HL-60 (cell line): Measurements from ENCODE around the gene BANP.

Source experiments
- POLR2AphosphoS5 ChIP-seq: IDR thresholded peaks from 2 replicates; pipeline ENCODE4 v1.6.1; 2012; ENCODE audit warnings: low read depth
- TF ChIP-seq, protein P1 (sequence below): IDR thresholded peaks from one replicate; pipeline ENCODE4 v1.5.1; 2011; ENCODE audit warnings: low read length, control low read depth, inconsistent platforms; ENCODE audit not compliant: insufficient read depth
- TF ChIP-seq, protein P2 (sequence below): IDR thresholded peaks from 2 replicates; pipeline ENCODE4 v1.6.1; 2012; ENCODE audit warnings: low read depth; ENCODE audit not compliant: insufficient replicate concordance

DNA sequence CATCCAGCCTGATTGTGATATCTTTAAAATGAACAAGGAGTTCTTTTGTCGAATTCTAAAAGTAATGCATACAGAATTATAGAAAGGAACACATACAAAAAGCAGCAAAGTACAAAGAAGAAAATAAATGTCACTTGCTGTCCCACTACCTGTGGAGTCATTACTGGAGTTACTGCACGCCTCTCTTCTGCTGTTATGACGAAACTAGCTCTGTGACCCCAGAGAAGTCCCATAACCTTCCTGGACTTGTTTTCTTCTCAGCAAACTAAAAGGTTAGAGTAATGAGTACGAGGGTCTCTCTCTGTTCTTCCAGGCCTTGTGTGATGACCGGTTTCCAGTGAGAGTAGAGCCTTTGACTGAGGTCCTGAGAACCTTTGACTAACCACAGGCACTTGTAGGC is 26.9 kb downstream of the BANP start:
- TF ChIP-seq, protein P1, sequence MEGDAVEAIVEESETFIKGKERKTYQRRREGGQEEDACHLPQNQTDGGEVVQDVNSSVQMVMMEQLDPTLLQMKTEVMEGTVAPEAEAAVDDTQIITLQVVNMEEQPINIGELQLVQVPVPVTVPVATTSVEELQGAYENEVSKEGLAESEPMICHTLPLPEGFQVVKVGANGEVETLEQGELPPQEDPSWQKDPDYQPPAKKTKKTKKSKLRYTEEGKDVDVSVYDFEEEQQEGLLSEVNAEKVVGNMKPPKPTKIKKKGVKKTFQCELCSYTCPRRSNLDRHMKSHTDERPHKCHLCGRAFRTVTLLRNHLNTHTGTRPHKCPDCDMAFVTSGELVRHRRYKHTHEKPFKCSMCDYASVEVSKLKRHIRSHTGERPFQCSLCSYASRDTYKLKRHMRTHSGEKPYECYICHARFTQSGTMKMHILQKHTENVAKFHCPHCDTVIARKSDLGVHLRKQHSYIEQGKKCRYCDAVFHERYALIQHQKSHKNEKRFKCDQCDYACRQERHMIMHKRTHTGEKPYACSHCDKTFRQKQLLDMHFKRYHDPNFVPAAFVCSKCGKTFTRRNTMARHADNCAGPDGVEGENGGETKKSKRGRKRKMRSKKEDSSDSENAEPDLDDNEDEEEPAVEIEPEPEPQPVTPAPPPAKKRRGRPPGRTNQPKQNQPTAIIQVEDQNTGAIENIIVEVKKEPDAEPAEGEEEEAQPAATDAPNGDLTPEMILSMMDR: no peak
- TF ChIP-seq POLR2AphosphoS5: no peak
- TF ChIP-seq, protein P2, sequence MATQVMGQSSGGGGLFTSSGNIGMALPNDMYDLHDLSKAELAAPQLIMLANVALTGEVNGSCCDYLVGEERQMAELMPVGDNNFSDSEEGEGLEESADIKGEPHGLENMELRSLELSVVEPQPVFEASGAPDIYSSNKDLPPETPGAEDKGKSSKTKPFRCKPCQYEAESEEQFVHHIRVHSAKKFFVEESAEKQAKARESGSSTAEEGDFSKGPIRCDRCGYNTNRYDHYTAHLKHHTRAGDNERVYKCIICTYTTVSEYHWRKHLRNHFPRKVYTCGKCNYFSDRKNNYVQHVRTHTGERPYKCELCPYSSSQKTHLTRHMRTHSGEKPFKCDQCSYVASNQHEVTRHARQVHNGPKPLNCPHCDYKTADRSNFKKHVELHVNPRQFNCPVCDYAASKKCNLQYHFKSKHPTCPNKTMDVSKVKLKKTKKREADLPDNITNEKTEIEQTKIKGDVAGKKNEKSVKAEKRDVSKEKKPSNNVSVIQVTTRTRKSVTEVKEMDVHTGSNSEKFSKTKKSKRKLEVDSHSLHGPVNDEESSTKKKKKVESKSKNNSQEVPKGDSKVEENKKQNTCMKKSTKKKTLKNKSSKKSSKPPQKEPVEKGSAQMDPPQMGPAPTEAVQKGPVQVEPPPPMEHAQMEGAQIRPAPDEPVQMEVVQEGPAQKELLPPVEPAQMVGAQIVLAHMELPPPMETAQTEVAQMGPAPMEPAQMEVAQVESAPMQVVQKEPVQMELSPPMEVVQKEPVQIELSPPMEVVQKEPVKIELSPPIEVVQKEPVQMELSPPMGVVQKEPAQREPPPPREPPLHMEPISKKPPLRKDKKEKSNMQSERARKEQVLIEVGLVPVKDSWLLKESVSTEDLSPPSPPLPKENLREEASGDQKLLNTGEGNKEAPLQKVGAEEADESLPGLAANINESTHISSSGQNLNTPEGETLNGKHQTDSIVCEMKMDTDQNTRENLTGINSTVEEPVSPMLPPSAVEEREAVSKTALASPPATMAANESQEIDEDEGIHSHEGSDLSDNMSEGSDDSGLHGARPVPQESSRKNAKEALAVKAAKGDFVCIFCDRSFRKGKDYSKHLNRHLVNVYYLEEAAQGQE: no peak
